Activated T-cell treated with anti-CD3 and anti-CD28 coated beads, Interleukin-2, amount 50 U/mL, for 24 hours (primary cell): ENCODE results near the gene ADGRB3.

Experiments used
- DNase-seq: peaks from one replicate; pipeline ENCODE4 v3.0.0-alpha.2; 2020
- H3K27ac Mint-ChIP-seq: 2 replicates; pipeline ENCODE4 v1.8.0; 2020; ENCODE audit warnings: mild to moderate bottlenecking, mixed read lengths
- H3K27me3 Mint-ChIP-seq: 2 replicates; pipeline ENCODE4 v1.8.0; 2020; ENCODE audit warnings: mixed read lengths
- H3K36me3 Mint-ChIP-seq: 2 replicates; pipeline ENCODE4 v1.8.0; 2020; ENCODE audit warnings: low read depth, mixed read lengths
- H3K4me1 Mint-ChIP-seq: 2 replicates; pipeline ENCODE4 v1.8.0; 2020; ENCODE audit warnings: low read depth, mixed read lengths
- H3K4me3 Mint-ChIP-seq: 2 replicates; pipeline ENCODE4 v1.8.0; 2020; ENCODE audit warnings: mild to moderate bottlenecking, moderate library complexity, mixed read lengths
- H3K9me3 Mint-ChIP-seq: 2 replicates; pipeline ENCODE4 v1.8.0; 2020; ENCODE audit warnings: mixed read lengths

ADGRB3 gene

DNA sequence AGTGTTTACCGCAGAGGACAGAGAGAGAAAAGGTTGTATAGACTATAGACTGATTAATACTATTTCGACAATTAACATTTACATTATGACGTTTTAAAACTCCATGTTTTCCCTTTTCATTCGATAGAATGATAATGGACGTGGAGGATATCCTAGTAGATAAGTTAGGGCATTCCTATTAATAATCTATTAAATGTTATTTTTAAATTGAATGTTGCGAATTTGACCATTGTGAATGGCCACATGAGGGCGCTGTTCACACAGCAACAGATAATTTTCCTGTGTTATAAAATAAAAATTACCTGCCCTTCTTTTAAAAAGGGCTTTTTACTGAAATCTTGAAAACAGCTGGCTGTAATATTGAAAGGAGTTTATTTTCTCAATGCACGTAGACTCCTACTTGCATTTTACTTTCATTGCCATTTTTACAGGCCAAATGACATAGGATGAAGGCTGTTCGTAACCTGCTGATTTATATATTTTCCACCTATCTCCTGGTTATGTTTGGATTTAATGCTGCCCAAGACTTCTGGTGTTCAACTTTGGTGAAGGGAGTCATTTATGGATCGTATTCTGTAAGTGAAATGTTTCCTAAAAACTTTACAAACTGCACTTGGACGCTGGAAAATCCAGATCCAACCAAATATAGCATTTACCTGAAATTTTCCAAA lies 3.3 kb downstream of the ADGRB3 start:
- DNase-seq = no peak
- H3K4me3 Mint-ChIP-seq = no peak overlapping the region
- H3K9me3 Mint-ChIP-seq = no peaks in the 10 kb centered on the region
- H3K36me3 Mint-ChIP-seq = no peaks in the 10 kb centered on the region
- H3K27ac Mint-ChIP-seq = no peak overlapping the region
- H3K27me3 Mint-ChIP-seq = peaks cover 64% of the 10 kb centered on the region
- peaks cover 20% of the 10 kb centered on the region for H3K4me1 Mint-ChIP-seq

DNA sequence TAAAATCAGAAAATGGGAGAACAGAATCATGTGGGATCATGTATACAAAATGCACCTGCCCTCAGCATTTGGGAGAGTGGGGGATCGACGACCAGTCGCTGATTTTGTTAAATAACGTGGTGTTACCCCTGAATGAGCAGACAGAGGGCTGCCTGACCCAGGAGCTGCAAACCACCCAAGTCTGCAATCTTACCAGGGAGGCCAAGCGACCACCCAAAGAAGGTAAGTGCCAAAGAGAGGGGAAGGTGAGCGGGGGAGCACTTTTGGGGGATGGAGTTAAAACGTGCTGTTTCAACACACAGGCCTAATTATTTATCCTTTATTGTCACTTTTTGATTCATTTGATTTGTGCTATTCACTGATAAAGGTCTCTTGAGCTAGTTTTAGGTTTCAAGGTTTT lies 4.1 kb downstream of the ADGRB3 start:
- no peak for DNase-seq
- Mint-ChIP-seq H3K4me3 (no peak overlapping the region), H3K9me3 (no peaks in the 10 kb centered on the region), H3K4me1 (peaks cover 14% of the 10 kb centered on the region), H3K27me3 (peaks cover 56% of the 10 kb centered on the region), H3K27ac (no peak overlapping the region), H3K36me3 (no peaks in the 10 kb centered on the region)

DNA sequence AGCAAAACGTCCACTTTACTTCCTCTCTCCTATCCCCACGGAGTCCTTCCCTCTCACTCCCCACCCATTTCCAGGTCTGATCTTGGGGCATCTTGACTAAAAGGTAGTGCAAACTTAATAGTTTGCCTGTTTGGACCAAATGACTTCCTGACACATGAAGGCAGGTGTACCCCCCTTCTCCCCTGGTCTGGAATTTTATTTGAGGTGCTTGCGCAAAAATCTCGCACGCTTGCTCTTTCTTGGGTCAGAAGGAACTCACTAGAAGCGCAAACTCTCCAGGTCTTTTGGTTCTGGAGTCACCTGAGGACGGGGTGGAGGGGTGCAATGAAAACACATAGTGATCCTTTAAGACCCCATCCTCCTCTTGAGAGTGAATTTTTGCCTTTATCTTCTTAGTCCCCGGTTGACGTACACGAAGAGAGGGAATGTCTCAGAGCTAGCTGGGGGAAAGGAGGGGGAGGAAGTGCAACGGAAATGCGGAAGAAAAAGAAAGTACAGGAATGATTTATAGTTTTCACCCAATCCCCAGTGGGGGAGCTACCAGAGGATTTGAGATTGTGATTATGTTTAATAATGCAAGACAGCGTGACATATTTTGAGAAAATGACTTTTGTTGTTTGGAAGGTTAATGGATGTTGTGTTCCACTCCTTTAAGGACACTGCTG lies 4.9 kb downstream of the ADGRB3 start:
- Mint-ChIP-seq H3K27ac (no peak overlapping the region), H3K4me3 (no peak overlapping the region), H3K36me3 (no peaks in the 10 kb centered on the region), H3K9me3 (no peaks in the 10 kb centered on the region), H3K27me3 (peaks cover 51% of the 10 kb centered on the region), H3K4me1 (peaks cover 10% of the 10 kb centered on the region)
- DNase-seq = no peak

DNA sequence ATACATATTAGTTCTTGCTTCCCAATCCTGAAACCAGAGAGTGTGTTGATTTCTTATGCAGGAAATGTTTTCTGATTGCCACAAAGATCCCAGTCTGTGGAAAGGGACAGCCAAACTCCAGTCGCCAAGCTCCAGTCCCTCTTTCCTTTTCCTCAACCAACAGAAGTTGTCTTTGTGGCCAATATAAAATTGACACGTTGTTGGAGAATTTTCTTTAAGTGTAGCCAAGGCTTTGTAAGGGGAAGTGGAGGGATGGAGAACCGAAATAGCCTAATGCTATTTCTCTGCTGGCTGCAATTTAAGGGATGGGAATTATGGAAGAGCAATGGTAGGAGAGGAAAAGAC lies 5.4 kb downstream of the ADGRB3 start:
- Mint-ChIP-seq H3K27ac (no peak overlapping the region), H3K4me1 (peaks cover 7% of the 10 kb centered on the region), H3K9me3 (no peaks in the 10 kb centered on the region), H3K27me3 (peaks cover 48% of the 10 kb centered on the region), H3K4me3 (no peak overlapping the region), H3K36me3 (no peaks in the 10 kb centered on the region)
- no peak for DNase-seq

DNA sequence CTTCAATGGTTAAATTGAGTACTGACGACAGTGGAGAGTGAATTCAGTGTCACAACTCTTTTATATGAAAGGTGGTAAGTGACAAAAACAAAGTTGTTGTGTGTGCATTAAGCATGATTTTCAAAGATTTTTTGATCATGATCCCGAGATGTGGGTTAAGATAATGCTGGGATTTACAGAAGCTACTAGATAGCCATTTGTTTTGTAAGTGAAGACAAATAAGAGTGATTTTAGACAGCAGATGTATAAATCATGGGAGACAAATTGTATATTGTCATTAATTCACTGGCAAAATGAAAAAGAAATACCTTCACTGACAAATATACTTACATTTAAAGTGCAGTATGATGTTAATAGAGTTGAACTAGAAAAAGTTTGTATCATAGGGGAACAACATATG lies 6.1 kb downstream of the ADGRB3 start:
- DNase-seq = no peak
- Mint-ChIP-seq H3K36me3 (no peaks in the 10 kb centered on the region), H3K4me3 (no peak overlapping the region), H3K9me3 (no peaks in the 10 kb centered on the region), H3K4me1 (no peaks in the 10 kb centered on the region), H3K27me3 (peaks cover 40% of the 10 kb centered on the region), H3K27ac (no peak overlapping the region)

DNA sequence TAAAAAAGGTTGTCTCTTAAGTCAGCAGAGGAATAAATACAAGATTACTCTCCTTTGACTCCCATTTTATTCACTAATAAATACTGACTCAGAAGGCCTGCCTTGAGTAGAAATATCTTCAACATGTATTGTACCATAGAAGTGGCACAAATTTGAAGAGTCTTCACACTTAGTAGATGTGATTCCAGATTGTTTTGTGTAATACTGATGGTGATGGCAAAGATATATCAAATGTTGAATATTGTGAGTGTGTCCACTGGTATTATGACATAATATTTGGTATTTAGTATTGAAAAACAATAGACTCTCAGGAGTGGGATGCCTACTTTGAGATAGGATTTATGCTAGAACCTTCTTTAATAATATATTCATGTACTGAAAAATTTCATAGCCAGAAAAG lies 7.0 kb downstream of the ADGRB3 start:
- Mint-ChIP-seq H3K4me3 (no peak overlapping the region), H3K27ac (no peak overlapping the region), H3K9me3 (no peaks in the 10 kb centered on the region), H3K4me1 (no peaks in the 10 kb centered on the region), H3K27me3 (peaks cover 34% of the 10 kb centered on the region), H3K36me3 (no peaks in the 10 kb centered on the region)
- no peak for DNase-seq

DNA sequence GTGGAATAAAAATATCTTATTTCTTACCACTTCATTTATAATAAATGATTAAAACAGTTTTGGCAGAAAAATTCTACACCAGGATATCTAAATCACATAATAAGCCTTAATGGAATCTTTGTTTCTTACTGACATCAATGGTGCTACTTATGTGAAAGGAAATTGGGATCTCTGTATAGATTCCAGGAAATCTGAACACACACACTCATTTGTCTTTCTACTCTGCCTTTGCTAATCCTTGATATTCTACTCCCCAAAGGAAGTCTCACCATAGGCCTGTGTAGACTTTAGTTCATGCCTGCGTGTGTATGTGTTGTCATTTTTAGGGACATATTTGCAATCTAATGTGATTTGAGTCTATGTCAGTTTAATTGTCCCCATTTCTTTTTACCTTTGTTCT lies 7.9 kb downstream of the ADGRB3 start:
- no peak overlapping the region for H3K27ac Mint-ChIP-seq
- no peaks in the 10 kb centered on the region for H3K36me3 Mint-ChIP-seq
- H3K9me3 Mint-ChIP-seq = no peaks in the 10 kb centered on the region
- H3K27me3 Mint-ChIP-seq = peaks cover 26% of the 10 kb centered on the region
- no peaks in the 10 kb centered on the region for H3K4me1 Mint-ChIP-seq
- DNase-seq = no peak
- no peak overlapping the region for H3K4me3 Mint-ChIP-seq

DNA sequence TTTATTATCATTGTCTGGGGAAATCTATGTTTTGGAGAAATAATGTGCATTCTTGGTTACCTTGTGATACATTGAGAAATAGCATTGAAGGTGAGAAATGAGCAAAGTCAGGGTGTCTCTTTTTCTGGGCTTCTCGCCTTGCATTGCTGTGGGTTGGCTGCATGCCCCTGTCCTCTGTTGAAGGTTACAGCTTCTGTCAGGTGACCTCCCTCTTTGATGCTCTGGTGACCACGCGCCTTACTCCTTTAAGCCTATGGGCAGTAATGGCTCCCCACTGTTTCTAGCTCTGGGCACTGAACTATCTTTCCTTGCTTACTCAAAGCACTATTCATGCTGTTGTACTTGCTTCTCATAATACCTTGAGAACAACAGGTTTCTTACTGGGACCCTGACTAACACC lies 14.6 kb downstream of the ADGRB3 start:
- DNase-seq = no peak
- Mint-ChIP-seq H3K36me3 (no peaks in the 10 kb centered on the region), H3K9me3 (no peaks in the 10 kb centered on the region), H3K27ac (no peak overlapping the region), H3K4me3 (no peak overlapping the region), H3K27me3 (no peaks in the 10 kb centered on the region), H3K4me1 (no peaks in the 10 kb centered on the region)

DNA sequence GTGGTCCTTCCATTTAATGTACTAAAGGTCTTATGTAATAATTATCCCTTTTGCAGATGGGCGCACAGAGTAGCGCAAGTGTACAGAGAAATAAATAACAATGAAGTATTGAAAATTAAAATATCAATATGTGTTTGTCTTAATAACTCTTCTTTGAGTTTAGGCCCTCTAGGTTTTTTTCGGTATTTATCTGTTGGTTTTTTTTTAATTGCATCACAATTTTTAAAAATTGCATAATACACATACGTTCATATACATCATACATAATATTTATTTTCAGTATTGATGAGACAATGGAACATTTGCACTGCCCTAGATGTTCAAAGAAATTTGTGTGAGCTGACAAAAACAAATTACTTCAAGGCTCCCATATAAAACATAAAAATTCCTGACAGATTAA lies 15.1 kb downstream of the ADGRB3 start:
- no peak overlapping the region for H3K27ac Mint-ChIP-seq
- no peaks in the 10 kb centered on the region for H3K36me3 Mint-ChIP-seq
- no peaks in the 10 kb centered on the region for H3K9me3 Mint-ChIP-seq
- no peak for DNase-seq
- H3K27me3 Mint-ChIP-seq = no peaks in the 10 kb centered on the region
- H3K4me3 Mint-ChIP-seq = no peak overlapping the region
- no peaks in the 10 kb centered on the region for H3K4me1 Mint-ChIP-seq

DNA sequence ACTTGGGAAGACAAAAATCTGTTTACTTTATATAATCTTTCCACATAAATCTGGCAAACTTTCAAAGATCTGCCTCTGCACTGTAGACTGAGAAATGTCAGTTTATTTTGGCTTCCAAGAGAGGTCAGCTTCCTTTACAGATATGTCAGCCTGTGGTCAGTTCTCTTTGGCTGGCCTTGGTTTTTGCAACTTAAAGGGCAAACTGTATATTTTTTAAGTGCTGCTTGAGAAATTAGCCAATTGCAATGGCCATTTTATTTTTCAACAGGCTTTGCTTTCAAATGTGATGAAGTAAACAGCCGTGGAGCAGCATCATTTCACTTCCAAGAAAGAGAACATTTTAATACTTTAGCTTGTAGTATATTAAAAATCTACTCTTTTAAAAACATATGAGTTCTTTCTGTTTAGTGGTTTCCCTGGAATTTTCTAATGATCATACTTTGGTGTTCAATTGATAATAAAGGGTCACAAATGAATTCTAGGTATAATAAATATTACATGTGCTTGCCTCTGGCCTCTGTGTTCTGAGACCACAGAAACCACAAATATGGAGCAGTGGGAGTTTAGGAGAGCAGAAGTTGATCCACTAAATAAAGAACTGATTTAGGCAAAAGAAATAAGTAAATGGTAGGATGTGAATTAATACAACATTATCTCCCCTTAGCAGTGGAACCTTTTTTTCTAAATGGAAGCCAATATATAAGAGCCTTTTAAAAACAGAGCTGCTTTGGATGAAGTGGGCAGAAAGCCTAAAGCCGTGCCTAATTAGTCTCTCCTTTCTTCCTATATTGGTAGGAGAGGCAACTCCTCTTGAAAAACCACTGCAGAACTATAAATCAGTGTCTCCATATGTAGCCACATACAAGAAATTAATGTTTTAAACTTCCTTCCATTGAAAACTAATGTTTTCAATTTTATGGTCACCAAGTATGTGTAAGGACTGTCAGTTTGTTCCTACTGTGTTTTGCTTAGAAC lies 16.2 kb downstream of the ADGRB3 start:
- no peak for DNase-seq
- no peaks in the 10 kb centered on the region for H3K36me3 Mint-ChIP-seq
- H3K27me3 Mint-ChIP-seq = no peaks in the 10 kb centered on the region
- H3K27ac Mint-ChIP-seq = no peak overlapping the region
- no peaks in the 10 kb centered on the region for H3K4me1 Mint-ChIP-seq
- H3K9me3 Mint-ChIP-seq = no peaks in the 10 kb centered on the region
- no peak overlapping the region for H3K4me3 Mint-ChIP-seq

DNA sequence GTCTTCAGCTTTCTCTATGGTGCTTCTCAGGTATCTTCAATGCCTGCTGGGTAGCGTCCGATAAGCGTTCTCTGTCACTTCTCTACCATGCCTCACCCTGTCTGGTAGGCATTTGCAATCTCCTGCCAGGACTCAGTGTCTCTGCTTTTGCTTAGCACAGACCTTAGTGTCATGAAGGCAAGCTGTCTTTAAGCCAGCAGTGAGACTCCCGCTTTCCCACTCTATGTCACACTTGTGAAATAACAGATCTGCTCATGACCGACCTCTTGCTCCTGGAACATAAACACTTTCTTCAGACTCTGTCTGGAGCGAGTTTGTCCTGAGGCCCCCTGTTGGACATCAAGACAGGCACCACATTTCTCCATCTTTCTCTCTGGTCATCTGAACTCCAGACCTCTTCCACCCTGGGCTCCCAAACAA lies 17.0 kb downstream of the ADGRB3 start:
- no peak for DNase-seq
- Mint-ChIP-seq H3K27ac (no peak overlapping the region), H3K36me3 (no peaks in the 10 kb centered on the region), H3K4me1 (no peaks in the 10 kb centered on the region), H3K4me3 (no peak overlapping the region), H3K9me3 (no peaks in the 10 kb centered on the region), H3K27me3 (no peaks in the 10 kb centered on the region)

DNA sequence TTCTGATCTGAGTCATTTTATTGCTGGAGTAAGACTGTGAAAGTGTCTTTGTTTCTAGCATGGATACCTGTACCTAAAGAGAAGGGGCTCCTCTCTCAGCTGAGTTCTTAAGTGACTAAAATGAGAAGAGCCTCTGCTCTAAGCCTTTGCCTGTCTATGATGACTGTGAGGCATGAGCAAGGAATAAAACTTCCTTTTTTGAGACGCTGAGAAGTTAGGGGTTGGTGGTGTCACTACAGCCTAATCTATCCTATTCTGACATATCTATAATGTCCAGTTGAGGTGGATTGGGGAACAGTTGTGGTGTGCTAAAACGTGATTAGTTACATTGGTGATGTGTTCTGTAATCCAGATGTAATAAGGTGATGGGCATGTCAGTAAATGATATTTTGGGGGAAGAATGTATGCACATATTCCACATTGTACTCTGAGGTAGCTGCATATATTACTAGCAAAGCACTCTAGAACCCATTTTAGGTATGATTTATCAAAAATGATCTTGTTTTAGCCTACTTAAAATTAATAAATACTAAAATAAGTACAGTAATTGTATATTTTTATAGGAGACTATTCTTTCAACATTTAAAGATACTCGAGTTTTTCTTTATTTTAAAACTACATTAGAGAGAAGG lies 18.1 kb downstream of the ADGRB3 start:
- no peak overlapping the region for H3K4me3 Mint-ChIP-seq
- H3K27ac Mint-ChIP-seq = no peak overlapping the region
- H3K9me3 Mint-ChIP-seq = no peaks in the 10 kb centered on the region
- H3K4me1 Mint-ChIP-seq = no peaks in the 10 kb centered on the region
- no peak for DNase-seq
- no peaks in the 10 kb centered on the region for H3K36me3 Mint-ChIP-seq
- H3K27me3 Mint-ChIP-seq = no peaks in the 10 kb centered on the region

DNA sequence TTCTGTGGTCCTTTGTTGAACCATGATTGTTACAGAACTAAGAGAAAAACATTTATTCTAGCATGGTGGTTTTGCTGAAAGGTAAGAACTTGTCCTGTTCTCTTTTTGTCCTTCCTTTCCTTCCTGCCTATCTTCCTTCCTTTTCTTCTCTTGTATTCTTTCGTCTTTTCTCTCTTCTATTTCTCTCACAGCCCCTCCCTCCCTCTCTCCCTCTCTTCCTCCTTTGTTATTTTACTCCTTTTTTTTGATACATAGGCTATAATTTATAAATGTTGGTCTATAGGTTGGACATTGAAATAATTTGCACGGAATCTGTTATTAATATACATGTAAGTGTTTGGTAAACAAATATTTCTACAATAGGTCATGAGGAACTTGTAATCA lies 18.6 kb downstream of the ADGRB3 start:
- Mint-ChIP-seq H3K36me3 (no peaks in the 10 kb centered on the region), H3K4me1 (no peaks in the 10 kb centered on the region), H3K27me3 (no peaks in the 10 kb centered on the region), H3K9me3 (no peaks in the 10 kb centered on the region), H3K27ac (no peak overlapping the region), H3K4me3 (no peak overlapping the region)
- DNase-seq = no peak

DNA sequence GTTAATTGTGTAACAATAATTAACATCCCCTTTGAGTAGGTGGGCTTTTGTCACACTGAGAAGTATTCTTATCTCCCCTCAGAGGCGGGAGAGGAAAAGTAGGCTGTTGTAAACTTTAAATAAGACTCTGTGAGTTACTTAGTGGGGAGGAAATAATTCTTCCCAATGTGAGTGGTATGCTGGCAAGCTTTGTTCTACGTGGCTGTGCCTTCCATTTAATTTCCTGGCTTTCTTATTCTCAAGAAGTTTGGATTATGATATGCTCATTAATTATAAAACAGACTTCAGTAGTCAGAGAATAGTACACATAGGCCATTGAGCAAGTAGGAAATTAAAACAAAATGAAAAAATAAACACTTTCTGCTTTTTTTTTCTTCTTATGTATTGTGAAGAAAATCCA lies 19.1 kb downstream of the ADGRB3 start:
- H3K4me1 Mint-ChIP-seq = no peaks in the 10 kb centered on the region
- H3K4me3 Mint-ChIP-seq = no peak overlapping the region
- H3K27ac Mint-ChIP-seq = no peak overlapping the region
- H3K9me3 Mint-ChIP-seq = no peaks in the 10 kb centered on the region
- DNase-seq = no peak
- H3K27me3 Mint-ChIP-seq = no peaks in the 10 kb centered on the region
- no peaks in the 10 kb centered on the region for H3K36me3 Mint-ChIP-seq
